SU-DHL-6 (cell line): ENCODE results near the gene CDKAL1.

Source experiments
- H2AFZ ChIP-seq: fragments of 200-600 bp; sonication (generic); 2 replicates; pipeline ENCODE4 v1.6.1; 2014; ENCODE audit warnings: low read depth, mild to moderate bottlenecking, moderate library complexity, mixed read lengths, antibody characterized with exemption, low read length; ENCODE audit not compliant: severe bottlenecking
- H3F3A ChIP-seq: fragments of 200-600 bp; shearing (Covaris generic); 2 replicates; pipeline ENCODE4 v1.6.0; 2016; ENCODE audit warnings: antibody characterized with exemption, mild to moderate bottlenecking; ENCODE audit not compliant: insufficient read depth
- H3K27ac ChIP-seq: fragments of 200-600 bp; sonication (generic); 2 replicates; pipeline ENCODE4 v1.5.1; 2016; ENCODE audit warnings: low read depth, mild to moderate bottlenecking, low read length, moderate library complexity, mixed read lengths
- H3K27me3 ChIP-seq: fragments of 200-600 bp; sonication (generic), shearing (Covaris generic); 2 replicates; pipeline ENCODE4 v1.6.0; 2014; ENCODE audit warnings: mild to moderate bottlenecking, low read length
- H3K36me3 ChIP-seq: fragments of 200-600 bp; sonication (generic); 2 replicates; pipeline ENCODE4 v1.6.1; 2014; ENCODE audit warnings: mild to moderate bottlenecking, low read length, mixed read lengths
- H3K4me2 ChIP-seq: fragments of 300-600, 200-600 bp; shearing (Covaris generic), sonication (generic); 2 replicates; pipeline ENCODE4 v1.6.0; 2014; ENCODE audit warnings: low read length, low read depth, mild to moderate bottlenecking; ENCODE audit not compliant: poor library complexity, severe bottlenecking
- H3K4me3 ChIP-seq: fragments of 200-600 bp; sonication (generic); 2 replicates; pipeline ENCODE4 v1.5.1; 2014; ENCODE audit warnings: antibody characterized with exemption, low read length, mild to moderate bottlenecking, mixed read lengths; ENCODE audit not compliant: insufficient read depth, poor library complexity, severe bottlenecking
- H3K79me2 ChIP-seq: fragments of 200-600 bp; sonication (generic); 2 replicates; pipeline ENCODE4 v1.6.1; 2014; ENCODE audit warnings: mild to moderate bottlenecking, low read length, moderate library complexity; ENCODE audit not compliant: insufficient read depth
- H3K9ac ChIP-seq: fragments of 200-600 bp; sonication (generic); 2 replicates; pipeline ENCODE4 v1.7.0; 2014; ENCODE audit warnings: mild to moderate bottlenecking, low read length
- H3K9me2 ChIP-seq: fragments of 200-600 bp; sonication (generic); replicated peaks from 2 replicates; pipeline ENCODE4 v1.6.1; 2014; ENCODE audit warnings: low read length; ENCODE audit not compliant: insufficient read depth
- H3K9me3 ChIP-seq: fragments of 200-600 bp; sonication (generic); 2 replicates; pipeline ENCODE4 v1.6.1; 2014; ENCODE audit warnings: low read length, mixed read lengths; ENCODE audit not compliant: insufficient read depth
- H4K20me1 ChIP-seq: fragments of 200-600 bp; sonication (generic); 2 replicates; pipeline ENCODE4 v1.6.1; 2014; ENCODE audit warnings: low read depth, mild to moderate bottlenecking, antibody characterized with exemption, low read length, moderate library complexity, mixed read lengths
- EZH2phosphoT487 ChIP-seq: fragments of 200-600 bp; sonication (generic), shearing (Covaris generic); conservative IDR thresholded peaks from 2 replicates; pipeline ENCODE4 v1.6.1; 2018; ENCODE audit warnings: mild to moderate bottlenecking, antibody characterized with exemption, low read length, moderate library complexity, mixed read lengths
- TF ChIP-seq, protein P1 (sequence below): fragments of 200-600 bp; sonication (generic); IDR thresholded peaks from one replicate; pipeline ENCODE4 v1.5.1; 2017; ENCODE audit warnings: antibody characterized with exemption, mild to moderate bottlenecking, low read length, moderate library complexity; ENCODE audit not compliant: insufficient read depth, poor library complexity, severe bottlenecking

CDKAL1 gene

DNA sequence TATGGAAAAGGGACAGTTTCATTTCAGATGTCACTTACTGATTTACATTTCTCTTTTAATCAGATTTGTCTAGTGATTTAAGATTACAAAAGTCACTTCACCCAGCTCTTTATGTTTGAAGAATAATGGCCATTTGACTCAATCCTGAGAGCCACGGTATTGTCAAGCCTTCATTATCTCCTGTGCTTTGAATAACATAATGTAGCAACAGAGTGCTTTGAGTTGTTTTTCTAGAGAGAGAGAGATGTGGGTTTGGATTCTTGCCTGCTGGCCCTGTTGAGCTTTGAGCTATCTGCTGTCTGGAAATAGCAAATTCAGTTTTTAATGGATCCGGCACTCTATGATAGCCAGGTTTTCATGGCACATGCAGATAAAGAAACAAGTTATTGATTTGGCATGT is 580.9 kb downstream of the CDKAL1 start:
- Histone ChIP-seq H3K9me2 (no peaks in the 10 kb centered on the region), H3K79me2 (no peaks in the 10 kb centered on the region), H3K9me3 (no peaks in the 10 kb centered on the region), H3F3A (peaks cover 7% of the 10 kb centered on the region; the same call in 1 of the 2 replicates), H2AFZ (no peak overlapping the region), H3K27ac (no peak overlapping the region), H3K9ac (no peak overlapping the region), H3K4me3 (no peak overlapping the region), H3K27me3 (no peaks in the 10 kb centered on the region), H4K20me1 (no peaks in the 10 kb centered on the region), H3K36me3 (no peaks in the 10 kb centered on the region), H3K4me2 (no peak overlapping the region)
- TF ChIP-seq, protein P1, sequence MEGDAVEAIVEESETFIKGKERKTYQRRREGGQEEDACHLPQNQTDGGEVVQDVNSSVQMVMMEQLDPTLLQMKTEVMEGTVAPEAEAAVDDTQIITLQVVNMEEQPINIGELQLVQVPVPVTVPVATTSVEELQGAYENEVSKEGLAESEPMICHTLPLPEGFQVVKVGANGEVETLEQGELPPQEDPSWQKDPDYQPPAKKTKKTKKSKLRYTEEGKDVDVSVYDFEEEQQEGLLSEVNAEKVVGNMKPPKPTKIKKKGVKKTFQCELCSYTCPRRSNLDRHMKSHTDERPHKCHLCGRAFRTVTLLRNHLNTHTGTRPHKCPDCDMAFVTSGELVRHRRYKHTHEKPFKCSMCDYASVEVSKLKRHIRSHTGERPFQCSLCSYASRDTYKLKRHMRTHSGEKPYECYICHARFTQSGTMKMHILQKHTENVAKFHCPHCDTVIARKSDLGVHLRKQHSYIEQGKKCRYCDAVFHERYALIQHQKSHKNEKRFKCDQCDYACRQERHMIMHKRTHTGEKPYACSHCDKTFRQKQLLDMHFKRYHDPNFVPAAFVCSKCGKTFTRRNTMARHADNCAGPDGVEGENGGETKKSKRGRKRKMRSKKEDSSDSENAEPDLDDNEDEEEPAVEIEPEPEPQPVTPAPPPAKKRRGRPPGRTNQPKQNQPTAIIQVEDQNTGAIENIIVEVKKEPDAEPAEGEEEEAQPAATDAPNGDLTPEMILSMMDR, result no peak
- no peak for TF ChIP-seq EZH2phosphoT487

- Histone ChIP-seq H4K20me1 (no peaks in the 10 kb centered on the region), H3K36me3 (no peaks in the 10 kb centered on the region), H3K9me2 (no peaks in the 10 kb centered on the region), H3K27me3 (no peaks in the 10 kb centered on the region), H2AFZ (no peak overlapping the region), H3K79me2 (no peaks in the 10 kb centered on the region), H3K27ac (no peak overlapping the region), H3K4me3 (no peak overlapping the region), H3F3A (peaks cover 6% of the 10 kb centered on the region; the same call in 1 of the 2 replicates), H3K9ac (no peak overlapping the region), H3K9me3 (no peaks in the 10 kb centered on the region), H3K4me2 (no peak overlapping the region)
- TF ChIP-seq, protein P1, result no peak
- no peak for TF ChIP-seq EZH2phosphoT487
Observed at GRCh38 chr6:21116736-21117135, 582.5 kb downstream of the CDKAL1 start.

- H3K9ac ChIP-seq, result no peak overlapping the region
- H2AFZ ChIP-seq, result no peak overlapping the region
- H3K27ac ChIP-seq, result no peak overlapping the region
- H3K36me3 ChIP-seq, result no peaks in the 10 kb centered on the region
- no peak overlapping the region for H3K4me2 ChIP-seq
- TF ChIP-seq, protein P1, result no peak
- TF ChIP-seq EZH2phosphoT487, result no peak
- no peaks in the 10 kb centered on the region for H3K79me2 ChIP-seq
- no peaks in the 10 kb centered on the region for H3K9me2 ChIP-seq
- no peaks in the 10 kb centered on the region for H4K20me1 ChIP-seq
- H3K27me3 ChIP-seq, result no peaks in the 10 kb centered on the region
- no peak overlapping the region for H3K4me3 ChIP-seq
- H3F3A ChIP-seq, result no peaks in the 10 kb centered on the region
- H3K9me3 ChIP-seq, result no peaks in the 10 kb centered on the region
Observed at GRCh38 chr6:21118216-21118780, 584.0 kb downstream of the CDKAL1 start.
